Hippocampal formation (tissue), 2 donors: Measurements from ENCODE around the gene UHRF2.
A peak's percentile ranks its signal among the peaks of the same experiment; 100 is the strongest.
"Not testable (repeated sequence)": the region's sequence is repeated elsewhere in the genome, so short reads cannot be mapped to it uniquely, and the experiment has no call there.

Experiments
- DNase-seq, 2 donors: peaks; one replicate each; lab custom pipeline; 2025; lab: John Stamatoyannopoulos, UW

UHRF2 gene

GRCh38 chr9:6412487-6413364 lies at the start of gene UHRF2:
Gene UHRF2, plus strand, starts transcription at chr9:6413199. Its CDS starts 292 bp downstream, at chr9:6413491.
- DNase-seq = peak; percentile 95 to 96

- DNase-seq = no peak
Observed at GRCh38 chr9:6367128-6367890, 45.7 kb upstream of the UHRF2 start.

- DNase-seq = no peak
Observed at GRCh38 chr9:6368831-6369230, 44.2 kb upstream of the UHRF2 start.

- DNase-seq = not testable (repeated sequence)
Observed at GRCh38 chr9:6381477-6382012, 31.5 kb upstream of the UHRF2 start.

GRCh38 chr9:6382681-6383080 lies 30.3 kb upstream of the UHRF2 start:
- peak in 1 of 2 donors; percentile 2 for DNase-seq

GRCh38 chr9:6383551-6384225 lies 29.3 kb upstream of the UHRF2 start:
- no peak for DNase-seq

GRCh38 chr9:6384732-6385131 lies 28.3 kb upstream of the UHRF2 start:
- no peak for DNase-seq

- no peak for DNase-seq
Observed at GRCh38 chr9:6399071-6399470, 13.9 kb upstream of the UHRF2 start.

GRCh38 chr9:6405371-6405770 lies 7.6 kb upstream of the UHRF2 start:
- no peak for DNase-seq

- no peak for DNase-seq
Observed at GRCh38 chr9:6407778-6408177, 5.2 kb upstream of the UHRF2 start.

GRCh38 chr9:6408320-6408719 lies 4.7 kb upstream of the UHRF2 start:
- DNase-seq = no peak

- no peak for DNase-seq
Observed at GRCh38 chr9:6409811-6410210, 3.2 kb upstream of the UHRF2 start.

GRCh38 chr9:6410633-6411032 lies 2.4 kb upstream of the UHRF2 start:
- no peak for DNase-seq

- peak in 1 of 2 donors; percentile 29 for DNase-seq
Observed at GRCh38 chr9:6413365-6414246, 607 bp downstream of the UHRF2 start.

GRCh38 chr9:6414247-6414641 lies 1.2 kb downstream of the UHRF2 start:
- DNase-seq = no peak

GRCh38 chr9:6415266-6415665 lies 2.3 kb downstream of the UHRF2 start:
- DNase-seq = no peak

GRCh38 chr9:6417186-6417585 lies 4.2 kb downstream of the UHRF2 start:
- no peak for DNase-seq

- no peak for DNase-seq
Observed at GRCh38 chr9:6418764-6419163, 5.8 kb downstream of the UHRF2 start.

- DNase-seq = no peak
Observed at GRCh38 chr9:6424940-6425339, 11.9 kb downstream of the UHRF2 start.

GRCh38 chr9:6426117-6426516 lies 13.1 kb downstream of the UHRF2 start:
- no peak for DNase-seq
